ENCODE data around the gene GRIK4. TPM values are rescaled to one million over a fixed set of nuclear protein-coding genes. Genes with fewer than 3 reads are reported as not detected.

GRIK4 gene
- polyA plus RNA-seq, 1 of the 3 experiments (the other 2 are of a cell fraction) = 0.03 TPM

- H3K4me1 ChIP-seq (ENCODE audit: control insufficient read depth in 1 of 2, insufficient read depth in 2 of 2, low read depth in 1 of 2, low read length in 1 of 2) = no peaks in the 10 kb centered on the region; a peak in 1 of 4 replicates
- H3F3A ChIP-seq (replicated peaks; ENCODE audit: insufficient read depth) = no peaks in the 10 kb centered on the region
- no peak overlapping the region for H2AFZ ChIP-seq (ENCODE audit: low read depth)
- H3K9me2 ChIP-seq = no peaks in the 10 kb centered on the region
- H4K20me1 ChIP-seq (ENCODE audit: insufficient read depth) = no peaks in the 10 kb centered on the region
- H3K9ac ChIP-seq = no peak overlapping the region
- no peaks in the 10 kb centered on the region for H3K79me2 ChIP-seq (ENCODE audit: insufficient read depth)
- H3K27me3 ChIP-seq (ENCODE audit: insufficient read depth) = no peaks in the 10 kb centered on the region; the same call in 1 of the 2 replicates
- no peak for DNase-seq
- no peaks in the 10 kb centered on the region for H3K36me3 ChIP-seq (replicated peaks in 1 of 2; ENCODE audit: control insufficient read depth in 1 of 2, insufficient read depth in 2 of 2, low read length in 1 of 2)
- no peaks in the 10 kb centered on the region for H3K9me3 ChIP-seq
- 54% methylated on average over 2 of the region's 2 CpGs for WGBS (ENCODE audit: low lambda C conversion rate)
- TF ChIP-seq SIN3A (IDR thresholded peaks at IDR 0.05; ENCODE audit: borderline replicate concordance, low read depth, low read length) = no peak
- TF ChIP-seq NFIC (IDR thresholded peaks at IDR 0.05; ENCODE audit: borderline replicate concordance) = no peak
- TF ChIP-seq GATA2 (CRISPR knock-in tag; IDR thresholded peaks at IDR 0.05) = no peak
- H3K4me2 ChIP-seq = no peak overlapping the region
- no peak overlapping the region for H3K4me3 ChIP-seq (ENCODE audit: low read depth in 2 of 2, low read length in 1 of 2)
- CTCF ChIA-PET = interaction anchor here (1.0 kb wide), 2 partner anchors 22 to 152 kb away, joined by 3 read pairs; no protein-coding TSS in a partner anchor
- POLR2A ChIA-PET = no interaction called here
- H3K27ac ChIP-seq (ENCODE audit: low read depth in 2 of 2, low read length in 1 of 2) = no peak overlapping the region
Observed at GRCh38 chr11:120663142-120663541, 151.6 kb downstream of the GRIK4 start.

- Histone ChIP-seq H3K9me3 (no peaks in the 10 kb centered on the region), H3F3A (replicated peaks; ENCODE audit: insufficient read depth) (no peaks in the 10 kb centered on the region), H3K4me3 (ENCODE audit: low read depth in 2 of 2, low read length in 1 of 2) (no peak overlapping the region), H2AFZ (ENCODE audit: low read depth) (no peak overlapping the region), H3K9me2 (no peaks in the 10 kb centered on the region), H3K79me2 (ENCODE audit: insufficient read depth) (no peaks in the 10 kb centered on the region), H3K4me1 (ENCODE audit: control insufficient read depth in 1 of 2, insufficient read depth in 2 of 2, low read depth in 1 of 2, low read length in 1 of 2) (no peaks in the 10 kb centered on the region; a peak in 1 of 4 replicates), H4K20me1 (ENCODE audit: insufficient read depth) (no peaks in the 10 kb centered on the region), H3K4me2 (no peak overlapping the region), H3K36me3 (replicated peaks in 1 of 2; ENCODE audit: control insufficient read depth in 1 of 2, insufficient read depth in 2 of 2, low read length in 1 of 2) (no peaks in the 10 kb centered on the region), H3K27me3 (ENCODE audit: insufficient read depth) (no peaks in the 10 kb centered on the region; the same call in 1 of the 2 replicates), H3K27ac (ENCODE audit: low read depth in 2 of 2, low read length in 1 of 2) (no peak overlapping the region), H3K9ac (no peak overlapping the region)
- ChIA-PET CTCF (interaction anchor here (1.5 to 5.3 kb wide), 2 partner anchors 19 to 155 kb away, joined by 5 to 23 read pairs; no protein-coding TSS in a partner anchor), POLR2A (no interaction called here)
- WGBS (ENCODE audit: low lambda C conversion rate) = 38% methylated on average over 10 of the region's 10 CpGs
- no peak for DNase-seq
- TF ChIP-seq FOSL2 (IDR thresholded peaks at IDR 0.05; ENCODE audit: borderline replicate concordance, low read depth) (no peak), SMC3 (IDR thresholded peaks at IDR 0.05; ENCODE audit: low read depth, low read length) (no peak), EP300 (IDR thresholded peaks at IDR 0.05; ENCODE audit: borderline replicate concordance in 1 of 2, low read depth in 1 of 2, low read length in 1 of 2) (no peak), POLR2AphosphoS5 (IDR thresholded peaks at IDR 0.05; ENCODE audit: low read depth, low read length) (no peak), ZBTB33 (IDR thresholded peaks at IDR 0.05; ENCODE audit: borderline replicate concordance, low read depth) (no peak), NFIC (IDR thresholded peaks at IDR 0.05; ENCODE audit: borderline replicate concordance) (no peak), RCOR1 (IDR thresholded peaks at IDR 0.05; ENCODE audit: low read length) (no peak), YY1 (IDR thresholded peaks at IDR 0.05; ENCODE audit: low read depth) (no peak), CTCF (IDR thresholded peaks at IDR 0.05) (no peak), FOXM1 (IDR thresholded peaks at IDR 0.05; ENCODE audit: low read depth) (no peak), GATA2 (CRISPR knock-in tag; IDR thresholded peaks at IDR 0.05) (no peak), RXRA (IDR thresholded peaks at IDR 0.05; ENCODE audit: borderline replicate concordance, low read depth) (no peak), REST (IDR thresholded peaks at IDR 0.05; ENCODE audit: low read depth, low read length) (no peak), PBX3 (IDR thresholded peaks at IDR 0.05) (no peak), TAF1 (IDR thresholded peaks at IDR 0.05; ENCODE audit: borderline replicate concordance, low read depth, low read length) (no peak), MAX (IDR thresholded peaks at IDR 0.05; ENCODE audit: low read depth) (no peak)
Observed at GRCh38 chr11:120666121-120666639, 154.6 kb downstream of the GRIK4 start.

Data from SK-N-SH (cell line).